C4-2B (cell line): ENCODE results near the gene ARHGAP10.
"Not testable (repeated sequence)": the region's sequence is repeated elsewhere in the genome, so short reads cannot be mapped to it uniquely, and the experiment has no call there.

Experiments
- H3K27ac ChIP-seq: fragments of 450-650 bp; 2 replicates; pipeline ENCODE4 v1.5.1; 2017
- ZFX ChIP-seq: fragments of 450-650 bp; IDR thresholded peaks from 2 replicates; pipeline ENCODE4 v1.6.1; 2017
- TF ChIP-seq, protein P1 (sequence below): fragments of 450-650 bp; conservative IDR thresholded peaks from 2 replicates; pipeline ENCODE4 v1.5.1; 2017; ENCODE audit warnings: mild to moderate bottlenecking

ARHGAP10 gene

DNA sequence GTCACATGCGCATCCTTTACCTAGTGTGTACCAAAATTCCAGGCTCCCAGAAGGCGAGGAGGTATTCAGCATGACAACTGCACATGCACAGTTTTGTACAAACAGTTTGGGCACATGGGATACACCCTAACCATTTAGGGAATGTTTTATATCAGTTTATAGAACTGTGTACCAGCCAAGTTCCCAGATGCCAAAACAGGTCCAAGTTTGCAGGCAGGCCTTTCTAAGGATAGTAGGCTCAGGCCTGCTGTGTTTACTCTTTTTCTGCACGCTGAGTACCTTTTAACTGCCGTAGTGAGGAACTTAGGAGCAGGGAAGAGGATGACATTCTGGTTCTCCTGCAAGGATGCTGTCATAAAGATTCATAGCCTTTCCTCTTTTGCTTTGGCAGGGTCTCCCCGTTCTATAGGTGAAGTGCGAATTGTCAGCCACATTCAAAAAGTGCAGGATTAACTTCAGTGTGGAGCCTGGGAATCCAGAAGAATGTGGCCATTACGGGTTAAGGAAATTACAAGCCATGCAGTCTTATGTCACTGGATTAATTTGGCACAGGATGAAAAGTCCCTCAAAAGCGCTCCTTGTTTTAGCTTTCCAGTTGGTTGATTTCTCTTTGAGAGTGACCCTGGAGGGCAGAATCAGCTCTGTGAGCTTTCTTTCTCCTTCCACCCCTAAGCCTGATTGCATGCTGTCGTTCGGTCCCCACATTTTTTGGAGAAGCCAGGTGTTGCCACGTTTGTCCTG, 259.8 kb downstream of the ARHGAP10 start:
- TF ChIP-seq ZFX = no peak
- TF ChIP-seq, protein P1, sequence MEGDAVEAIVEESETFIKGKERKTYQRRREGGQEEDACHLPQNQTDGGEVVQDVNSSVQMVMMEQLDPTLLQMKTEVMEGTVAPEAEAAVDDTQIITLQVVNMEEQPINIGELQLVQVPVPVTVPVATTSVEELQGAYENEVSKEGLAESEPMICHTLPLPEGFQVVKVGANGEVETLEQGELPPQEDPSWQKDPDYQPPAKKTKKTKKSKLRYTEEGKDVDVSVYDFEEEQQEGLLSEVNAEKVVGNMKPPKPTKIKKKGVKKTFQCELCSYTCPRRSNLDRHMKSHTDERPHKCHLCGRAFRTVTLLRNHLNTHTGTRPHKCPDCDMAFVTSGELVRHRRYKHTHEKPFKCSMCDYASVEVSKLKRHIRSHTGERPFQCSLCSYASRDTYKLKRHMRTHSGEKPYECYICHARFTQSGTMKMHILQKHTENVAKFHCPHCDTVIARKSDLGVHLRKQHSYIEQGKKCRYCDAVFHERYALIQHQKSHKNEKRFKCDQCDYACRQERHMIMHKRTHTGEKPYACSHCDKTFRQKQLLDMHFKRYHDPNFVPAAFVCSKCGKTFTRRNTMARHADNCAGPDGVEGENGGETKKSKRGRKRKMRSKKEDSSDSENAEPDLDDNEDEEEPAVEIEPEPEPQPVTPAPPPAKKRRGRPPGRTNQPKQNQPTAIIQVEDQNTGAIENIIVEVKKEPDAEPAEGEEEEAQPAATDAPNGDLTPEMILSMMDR = no peak
- no peak overlapping the region for H3K27ac ChIP-seq

DNA sequence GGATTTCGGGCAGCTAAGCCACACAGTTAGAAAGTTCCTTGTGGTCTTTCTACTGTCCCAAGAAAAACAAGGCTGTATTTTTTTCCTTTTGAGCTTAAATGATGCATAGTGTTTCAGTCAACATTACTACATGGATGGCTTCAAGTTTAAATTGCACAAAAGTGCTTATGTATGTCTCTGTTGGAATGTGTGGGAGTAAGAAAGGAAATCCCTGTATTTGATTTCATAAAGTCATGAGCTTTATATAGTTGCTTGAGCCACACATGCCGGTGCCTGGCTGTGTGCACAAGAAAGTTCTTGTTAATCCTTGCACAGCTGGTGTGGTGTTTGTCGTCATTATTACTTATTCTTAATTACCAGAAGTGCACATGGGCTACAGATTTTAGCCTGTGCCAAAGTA, 262.2 kb downstream of the ARHGAP10 start:
- no peak for TF ChIP-seq ZFX
- TF ChIP-seq, protein P1 = no peak
- H3K27ac ChIP-seq = no peak overlapping the region

DNA sequence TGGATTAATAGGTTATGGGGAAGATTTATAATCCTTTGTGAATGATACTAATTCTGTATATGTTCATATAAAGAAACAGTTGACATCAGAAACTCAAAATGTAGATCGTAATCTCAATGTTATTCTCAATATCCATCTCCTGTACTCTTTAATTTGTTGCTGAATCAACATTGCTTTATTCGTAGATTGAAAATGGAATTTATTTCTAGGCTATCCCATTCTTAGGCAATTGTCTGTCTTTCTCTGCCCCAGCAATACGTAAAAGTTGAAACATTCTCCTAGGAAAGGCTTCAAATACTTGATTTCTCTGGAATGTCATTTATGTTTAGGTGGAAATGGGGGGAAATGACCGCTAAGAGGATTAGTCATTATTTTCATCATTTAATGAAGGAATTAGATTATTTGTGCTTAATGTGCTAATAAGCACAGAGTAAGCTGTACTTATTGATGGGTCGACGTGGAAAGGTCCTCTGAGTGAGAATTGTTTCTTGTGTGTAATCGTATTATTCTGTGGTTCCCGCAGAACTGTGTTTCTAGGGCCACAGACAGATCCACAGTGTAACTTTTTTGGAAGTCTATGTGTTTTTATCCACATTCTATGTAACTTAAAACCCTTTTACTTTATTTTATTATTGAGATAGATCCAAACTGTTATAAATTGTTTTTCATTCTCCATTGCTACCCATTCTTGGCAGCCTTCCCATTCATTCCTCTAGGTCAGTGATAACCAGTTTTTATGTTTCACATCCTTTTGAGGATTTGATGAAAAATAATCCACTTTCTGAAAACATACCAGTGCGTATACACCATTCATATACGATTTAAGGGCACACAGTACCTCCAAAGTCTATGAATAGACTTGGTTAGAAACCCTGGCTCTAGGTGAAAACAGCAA, 262.9 kb downstream of the ARHGAP10 start:
- TF ChIP-seq ZFX = no peak
- TF ChIP-seq, protein P1 = no peak

DNA sequence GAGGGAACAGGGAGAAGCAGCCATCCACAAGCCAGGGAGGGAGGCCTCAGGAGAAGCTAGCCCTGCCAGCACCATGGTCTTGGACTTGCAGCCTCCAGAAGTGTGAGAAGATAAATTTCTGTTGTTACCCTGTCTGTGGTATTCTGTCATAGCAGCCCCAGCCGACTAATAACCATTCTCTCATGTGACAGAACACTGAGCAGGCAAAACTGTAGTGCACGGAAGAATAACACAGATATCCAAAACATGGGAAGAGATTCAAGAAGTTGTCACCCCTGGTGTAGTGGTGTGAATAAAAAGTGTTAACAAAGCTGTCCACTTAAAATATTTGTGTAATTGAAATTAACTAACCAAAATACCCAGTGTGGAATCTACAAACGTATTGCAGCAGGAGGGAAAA, 265.0 kb downstream of the ARHGAP10 start:
- no peak overlapping the region for H3K27ac ChIP-seq
- TF ChIP-seq, protein P1 = no peak
- no peak for TF ChIP-seq ZFX

More for the DNA sequence above, 262.9 kb downstream of the ARHGAP10 start:
- H3K27ac ChIP-seq = no peak overlapping the region

DNA sequence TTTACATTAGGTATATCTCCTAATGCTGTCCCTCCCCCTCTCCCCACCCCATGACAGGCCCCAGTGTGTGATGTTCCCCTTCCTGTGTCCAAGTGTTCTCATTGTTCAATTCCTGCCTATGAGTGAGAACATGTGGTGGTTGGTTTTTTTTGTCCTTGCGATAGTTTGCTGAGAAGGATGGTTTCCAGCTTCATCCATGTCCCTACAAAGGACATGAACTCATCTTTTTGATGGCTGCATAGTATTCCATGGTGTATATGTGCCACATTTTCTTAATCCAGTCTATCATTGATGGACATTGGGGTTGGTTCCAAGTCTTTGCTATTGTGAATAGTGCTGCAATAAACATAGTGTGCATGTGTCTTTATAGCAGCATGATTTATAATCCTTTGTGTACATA, 268.1 kb downstream of the ARHGAP10 start:
- H3K27ac ChIP-seq = not testable (repeated sequence)

DNA sequence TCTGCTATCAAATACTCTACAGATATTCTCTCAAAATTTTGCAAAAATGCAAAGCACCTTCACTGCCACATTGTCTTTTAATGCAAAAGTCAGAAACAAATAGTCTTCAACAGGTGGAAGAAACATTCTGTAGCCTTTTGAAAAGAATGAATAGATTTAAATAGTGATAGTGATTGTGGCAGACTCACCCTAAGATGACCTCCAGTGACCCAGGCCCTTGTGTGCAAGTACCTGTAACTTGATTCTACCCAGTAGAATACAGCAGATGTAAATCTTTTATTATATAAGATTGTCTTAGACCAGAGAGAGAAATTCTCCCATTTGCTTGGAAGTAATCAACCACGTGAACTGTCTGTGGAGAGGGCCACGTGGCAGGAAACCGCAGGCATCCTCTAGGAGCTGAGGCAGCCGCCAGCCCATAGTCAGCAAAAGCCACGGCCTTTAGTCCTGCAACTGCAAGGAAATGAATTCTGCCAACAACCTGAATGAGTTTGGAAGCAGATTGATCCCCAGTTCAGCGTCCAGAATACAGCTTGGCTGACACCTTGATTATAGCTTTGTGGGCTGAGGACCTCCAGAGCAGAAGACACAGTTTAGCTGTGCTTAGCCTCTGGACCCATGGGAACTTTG, 272.5 kb downstream of the ARHGAP10 start:
- no peak overlapping the region for H3K27ac ChIP-seq
- TF ChIP-seq ZFX = no peak
- TF ChIP-seq, protein P1 = no peak

DNA sequence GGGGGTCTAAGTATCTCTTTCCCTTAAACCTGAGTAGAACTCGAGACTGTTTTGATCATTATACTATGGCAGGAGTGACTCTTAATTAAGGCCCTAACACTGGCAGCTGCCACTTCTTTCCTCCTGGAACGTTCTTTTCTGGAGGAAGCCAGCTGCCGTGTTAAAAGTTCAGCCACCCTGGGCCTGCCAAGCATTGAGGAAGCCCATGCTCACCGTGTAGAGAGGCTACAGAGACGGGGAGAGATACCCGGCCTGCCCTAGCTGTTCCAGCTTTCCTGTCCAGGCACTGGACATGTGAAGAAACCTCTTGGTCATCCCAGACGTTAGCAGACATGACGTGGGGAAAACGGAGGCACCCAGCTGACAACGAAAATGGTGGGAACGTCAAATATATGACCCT, 274.1 kb downstream of the ARHGAP10 start:
- no peak overlapping the region for H3K27ac ChIP-seq
- no peak for TF ChIP-seq ZFX
- TF ChIP-seq, protein P1 = no peak
